ENCODE results near the gene KBTBD2. TPM values are rescaled to one million over a fixed set of nuclear protein-coding genes. Genes with fewer than 3 reads are reported as not detected.
"Not testable (repeated sequence)": the region's sequence is repeated elsewhere in the genome, so short reads cannot be mapped to it uniquely, and the experiment has no call there.

Gene KBTBD2
- total and polyA plus RNA-seq, 2 donors (not counting 3 experiments of a cell fraction or from before 2014, with no cell fraction given) = 24.8 to 36.6 TPM

DNA sequence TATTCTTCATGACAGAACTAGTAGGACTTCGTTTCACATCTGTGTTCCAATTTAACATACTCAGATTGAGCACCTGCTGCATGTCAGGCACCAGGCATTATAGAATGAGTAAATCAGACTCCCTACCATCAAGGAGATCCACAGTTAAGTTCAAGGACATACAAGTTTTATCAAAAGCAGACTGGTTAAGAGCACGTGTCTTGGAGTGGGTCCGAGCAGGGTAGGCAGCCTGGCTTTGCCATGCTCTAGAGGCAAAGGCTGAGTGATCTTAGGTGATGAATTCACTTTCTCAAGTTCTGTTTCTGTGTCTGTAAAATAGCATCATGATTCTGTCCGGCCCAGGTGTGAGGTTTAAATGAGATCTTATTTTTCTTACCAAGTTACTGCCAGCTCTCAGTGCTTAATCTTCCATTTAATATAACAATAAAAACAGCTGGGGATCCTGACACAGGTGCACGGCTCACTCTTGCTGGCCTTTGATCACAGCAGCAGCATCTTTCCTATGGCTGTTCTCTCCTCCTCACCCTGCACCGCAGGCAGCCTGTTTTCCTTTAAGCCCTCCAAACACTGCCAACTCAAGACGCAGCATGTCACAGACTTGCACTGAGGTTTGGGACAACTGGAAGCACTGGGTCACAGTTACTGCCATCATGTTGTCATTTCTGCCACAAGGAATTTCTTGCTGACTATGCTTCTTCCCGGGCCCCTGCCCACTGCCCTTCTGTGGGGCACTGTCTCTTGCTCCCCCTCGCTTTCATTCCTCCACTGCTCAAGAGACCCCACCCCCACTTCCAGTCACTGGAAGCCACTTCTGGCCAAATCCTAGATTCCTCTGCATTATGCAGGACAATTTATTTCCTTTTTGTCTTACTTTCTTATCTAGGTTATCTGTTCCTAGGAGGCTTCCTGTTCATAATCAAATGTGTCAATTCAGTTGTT is 35.5 kb downstream of the KBTBD2 start:
- H3K4me3 ChIP-seq (replicated peaks in 1 of 3; ENCODE audit: insufficient read depth in 1 of 3, low read depth in 1 of 3, low read length in 3 of 3); DNase-seq (ENCODE audit: low read depth, low spot score); H2AFZ ChIP-seq (ENCODE audit: low read depth, low read length); H3K79me2 ChIP-seq (ENCODE audit: control insufficient read depth, insufficient read depth, low read length); H3K9me1 ChIP-seq (replicated peaks; ENCODE audit: control insufficient read depth, extremely low read depth, insufficient read depth, low read length); H3K27me3 ChIP-seq (ENCODE audit: control insufficient read depth in 2 of 2, insufficient read depth in 2 of 2, low read length in 2 of 2); H3K36me3 ChIP-seq (ENCODE audit: control insufficient read depth in 2 of 2, extremely low read depth in 1 of 2, insufficient read depth in 2 of 2, low read length in 2 of 2); H3K9me3 ChIP-seq (replicated peaks; ENCODE audit: control insufficient read depth, insufficient read depth, low read length); H3K9ac ChIP-seq (replicated peaks; ENCODE audit: extremely low read depth, insufficient read depth, low read length); H3K27ac ChIP-seq (ENCODE audit: insufficient read depth, low read depth, low read length); POLR2A ChIA-PET; H4K20me1 ChIP-seq (replicated peaks; ENCODE audit: control insufficient read depth, extremely low read depth, insufficient read depth, low read length); H3K4me2 ChIP-seq (ENCODE audit: insufficient read depth, low read length); dilution Hi-C loops (cut with MboI; ENCODE audit: extremely low pct_ligation_motif_present, low sequenced_read_pairs); H3K4me1 ChIP-seq (ENCODE audit: control insufficient read depth, extremely low read depth, insufficient read depth, low read length); BruUV-seq (replicated peaks); intact Hi-C loops (cut with micrococcal nuclease): not testable (repeated sequence)
- CTCF ChIA-PET = interaction anchor here (2.1 kb wide), 1 partner anchor 10 kb away, joined by 8 read pairs; no protein-coding TSS in a partner anchor
- peak; percentile 75 for FAIRE-seq

DNA sequence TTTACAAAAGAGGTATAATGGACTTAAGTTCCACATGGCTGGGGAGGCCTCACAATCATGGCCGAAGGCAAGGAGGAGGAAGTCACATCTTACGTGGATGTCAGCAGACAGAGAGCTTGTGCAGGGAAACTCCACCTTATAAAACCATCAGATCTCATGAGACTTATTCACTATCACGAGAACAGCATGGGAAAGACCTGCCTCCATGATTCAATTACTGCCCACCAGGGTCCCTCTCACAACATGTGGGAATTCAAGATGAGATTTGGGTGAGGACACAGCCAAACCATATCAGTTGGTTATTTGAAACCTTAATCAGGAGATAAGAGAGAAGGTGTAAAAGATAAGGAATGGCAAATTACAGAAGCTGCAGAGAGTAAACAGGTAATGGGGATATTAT is 40.9 kb downstream of the KBTBD2 start:
- dilution Hi-C loops (cut with MboI; ENCODE audit: extremely low pct_ligation_motif_present, low sequenced_read_pairs); H3K9me1 ChIP-seq (replicated peaks; ENCODE audit: control insufficient read depth, extremely low read depth, insufficient read depth, low read length); H3K36me3 ChIP-seq (ENCODE audit: control insufficient read depth in 2 of 2, extremely low read depth in 1 of 2, insufficient read depth in 2 of 2, low read length in 2 of 2); FAIRE-seq; H2AFZ ChIP-seq (ENCODE audit: low read depth, low read length); H3K4me3 ChIP-seq (replicated peaks in 1 of 3; ENCODE audit: insufficient read depth in 1 of 3, low read depth in 1 of 3, low read length in 3 of 3); H3K79me2 ChIP-seq (ENCODE audit: control insufficient read depth, insufficient read depth, low read length); intact Hi-C loops (cut with micrococcal nuclease); H3K27ac ChIP-seq (ENCODE audit: insufficient read depth, low read depth, low read length); H4K20me1 ChIP-seq (replicated peaks; ENCODE audit: control insufficient read depth, extremely low read depth, insufficient read depth, low read length); POLR2A ChIA-PET; CTCF ChIA-PET; BruUV-seq (replicated peaks); H3K27me3 ChIP-seq (ENCODE audit: control insufficient read depth in 2 of 2, insufficient read depth in 2 of 2, low read length in 2 of 2); H3K4me1 ChIP-seq (ENCODE audit: control insufficient read depth, extremely low read depth, insufficient read depth, low read length); H3K9me3 ChIP-seq (replicated peaks; ENCODE audit: control insufficient read depth, insufficient read depth, low read length); H3K4me2 ChIP-seq (ENCODE audit: insufficient read depth, low read length); H3K9ac ChIP-seq (replicated peaks; ENCODE audit: extremely low read depth, insufficient read depth, low read length); DNase-seq (ENCODE audit: low read depth, low spot score): not testable (repeated sequence)

DNA sequence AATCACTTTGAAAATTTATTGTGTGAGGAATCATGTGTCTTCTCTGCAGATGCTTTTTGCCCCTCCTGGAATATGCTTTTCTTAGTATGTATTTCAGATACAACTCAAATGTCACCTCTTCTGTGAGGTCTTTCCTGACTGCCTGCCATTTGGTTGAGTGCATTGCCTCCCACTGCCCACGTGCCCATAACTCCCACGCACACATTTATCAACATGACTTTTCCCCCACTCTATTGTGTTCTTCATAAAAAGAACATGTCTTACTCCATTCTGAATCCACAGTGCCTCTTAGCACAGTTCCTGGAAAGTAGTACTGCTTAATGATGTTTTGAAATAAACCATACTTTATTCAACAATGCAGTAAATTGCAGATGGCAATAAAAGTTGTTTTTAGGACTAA is 42.9 kb downstream of the KBTBD2 start:
- H2AFZ ChIP-seq (ENCODE audit: low read depth, low read length); H4K20me1 ChIP-seq (replicated peaks; ENCODE audit: control insufficient read depth, extremely low read depth, insufficient read depth, low read length); H3K9ac ChIP-seq (replicated peaks; ENCODE audit: extremely low read depth, insufficient read depth, low read length); H3K9me1 ChIP-seq (replicated peaks; ENCODE audit: control insufficient read depth, extremely low read depth, insufficient read depth, low read length); POLR2A ChIA-PET; H3K79me2 ChIP-seq (ENCODE audit: control insufficient read depth, insufficient read depth, low read length); FAIRE-seq; H3K4me1 ChIP-seq (ENCODE audit: control insufficient read depth, extremely low read depth, insufficient read depth, low read length); dilution Hi-C loops (cut with MboI; ENCODE audit: extremely low pct_ligation_motif_present, low sequenced_read_pairs); H3K4me3 ChIP-seq (replicated peaks in 1 of 3; ENCODE audit: insufficient read depth in 1 of 3, low read depth in 1 of 3, low read length in 3 of 3); H3K9me3 ChIP-seq (replicated peaks; ENCODE audit: control insufficient read depth, insufficient read depth, low read length); H3K27ac ChIP-seq (ENCODE audit: insufficient read depth, low read depth, low read length); H3K36me3 ChIP-seq (ENCODE audit: control insufficient read depth in 2 of 2, extremely low read depth in 1 of 2, insufficient read depth in 2 of 2, low read length in 2 of 2); DNase-seq (ENCODE audit: low read depth, low spot score); H3K4me2 ChIP-seq (ENCODE audit: insufficient read depth, low read length); H3K27me3 ChIP-seq (ENCODE audit: control insufficient read depth in 2 of 2, insufficient read depth in 2 of 2, low read length in 2 of 2); intact Hi-C loops (cut with micrococcal nuclease); BruUV-seq (replicated peaks): not testable (repeated sequence)
- CTCF ChIA-PET = interaction anchor here (0.9 kb wide), 1 partner anchor 94 kb away, joined by 3 read pairs; no protein-coding TSS in a partner anchor

All from endothelial cell of umbilical vein (primary cell).